GM12892 (cell line): ENCODE results near the gene GPR132.

ENCODE experiments used
- POLR2A ChIP-seq: IDR thresholded peaks from 2 replicates; pipeline ENCODE4 v1.6.1; 2011; ENCODE audit warnings: low read depth, low read length, control low read depth
- POLR2AphosphoS5 ChIP-seq: IDR thresholded peaks from 2 replicates; pipeline ENCODE4 v1.6.1; 2011; ENCODE audit warnings: low read depth, low read length, control low read depth
- TAF1 ChIP-seq: IDR thresholded peaks from 2 replicates; pipeline ENCODE4 v1.6.1; 2011; ENCODE audit warnings: low read depth, mild to moderate bottlenecking, control low read depth, low read length, borderline replicate concordance

DNA sequence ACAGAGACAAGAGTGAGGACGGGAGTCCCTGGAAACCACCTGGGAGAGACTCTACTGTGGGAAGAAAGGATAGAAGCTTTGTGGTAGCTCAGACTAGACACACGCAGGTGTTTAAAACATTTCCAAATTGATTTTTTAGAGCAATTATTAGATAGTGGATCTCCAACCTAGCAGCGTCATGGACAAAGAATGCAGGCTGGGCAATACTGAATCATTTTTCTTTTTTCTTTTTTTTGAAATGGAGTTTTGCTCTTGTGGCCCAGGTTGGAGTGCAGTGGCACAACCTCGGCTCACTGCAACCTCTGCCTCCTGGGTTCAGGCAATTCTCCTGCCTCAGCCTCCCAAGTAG, 13.1 kb downstream of the GPR132 start:
- TF ChIP-seq POLR2A (no peak), POLR2AphosphoS5 (no peak), TAF1 (no peak)
